ENCODE data around the gene MARS1.
"Not testable (repeated sequence)": the region's sequence is repeated elsewhere in the genome, so short reads cannot be mapped to it uniquely, and the experiment has no call there.

MARS1 gene

GRCh38 chr12:57487597-57488401 is at the start of gene MARS1:
Gene MARS1 (plus strand): TSS chr12:57488068. CDS start chr12:57488091, 23 bp downstream.
- DNase-seq: no peak

- DNase-seq: no peak
Observed at GRCh38 chr12:57438400-57438799, 49.5 kb upstream of the MARS1 start.

GRCh38 chr12:57439762-57440266 is 48.1 kb upstream of the MARS1 start:
- DNase-seq: no peak

GRCh38 chr12:57441393-57441792 is 46.5 kb upstream of the MARS1 start:
- DNase-seq: not testable (repeated sequence)

GRCh38 chr12:57441846-57442427 is 45.9 kb upstream of the MARS1 start:
- DNase-seq: no peak

GRCh38 chr12:57444337-57444736 is 43.5 kb upstream of the MARS1 start:
- not testable (repeated sequence) for DNase-seq

- DNase-seq: no peak
Observed at GRCh38 chr12:57444744-57445143, 43.1 kb upstream of the MARS1 start.

GRCh38 chr12:57446292-57446960 is 41.4 kb upstream of the MARS1 start:
- DNase-seq: no peak

- no peak for DNase-seq
Observed at GRCh38 chr12:57448669-57449068, 39.2 kb upstream of the MARS1 start.

- no peak for DNase-seq
Observed at GRCh38 chr12:57449375-57449774, 38.5 kb upstream of the MARS1 start.

- no peak for DNase-seq
Observed at GRCh38 chr12:57450057-57450456, 37.8 kb upstream of the MARS1 start.

GRCh38 chr12:57451233-57451778 is 36.6 kb upstream of the MARS1 start:
- DNase-seq: no peak

GRCh38 chr12:57452181-57452936 is 35.5 kb upstream of the MARS1 start:
- DNase-seq: no peak

- no peak for DNase-seq
Observed at GRCh38 chr12:57452937-57453509, 34.8 kb upstream of the MARS1 start.

GRCh38 chr12:57454213-57454565 is 33.7 kb upstream of the MARS1 start:
- DNase-seq: no peak

- DNase-seq: no peak
Observed at GRCh38 chr12:57454566-57455373, 33.1 kb upstream of the MARS1 start, which contains the start of gene INHBE. Gene INHBE (plus strand): TSS chr12:57455307. CDS start chr12:57455537, 230 bp downstream.

- no peak for DNase-seq
Observed at GRCh38 chr12:57455374-57456144, 32.3 kb upstream of the MARS1 start.

- no peak for DNase-seq
Observed at GRCh38 chr12:57456145-57456700, 31.6 kb upstream of the MARS1 start.

GRCh38 chr12:57456737-57457490 is 31.0 kb upstream of the MARS1 start:
- no peak for DNase-seq

Data from cortex of kidney (tissue), 1 donor.